Lower lobe of right lung (tissue), 2 donors: ENCODE results near the gene FOXJ3. TPM values are rescaled to one million over a fixed set of nuclear protein-coding genes. Genes with fewer than 3 reads are reported as not detected.
A peak's percentile ranks its signal among the peaks of the same experiment; 100 is the strongest.

Experiments
- ATAC-seq, 2 donors: fragments of 200-7000 bp; cut with Tn5 transposase; one replicate each; pipeline ENCODE4 v1.9.1; 2020 to 2022; ENCODE audit warnings: mild to moderate bottlenecking in 2 of 2, moderate library complexity in 2 of 2
- DNase-seq: peaks from one replicate; pipeline ENCODE4 v3.0.0-alpha.2; 2020
- H3K27ac ChIP-seq: fragments of 200-600 bp; one replicate; pipeline ENCODE4 v1.8.0; 2022
- H3K27me3 ChIP-seq: fragments of 200-600 bp; one replicate; pipeline ENCODE4 v1.8.0; 2022; ENCODE audit warnings: low read depth
- H3K36me3 ChIP-seq: fragments of 200-600 bp; one replicate; pipeline ENCODE4 v1.8.0; 2022; ENCODE audit warnings: mild to moderate bottlenecking
- H3K4me1 ChIP-seq: fragments of 200-600 bp; one replicate; pipeline ENCODE4 v1.8.0; 2022
- H3K4me3 ChIP-seq: fragments of 200-600 bp; one replicate; pipeline ENCODE4 v1.8.0; 2022; ENCODE audit warnings: mild to moderate bottlenecking
- H3K9me3 ChIP-seq: fragments of 200-600 bp; one replicate; pipeline ENCODE4 v1.8.0; 2022
- intact Hi-C: fragments of 100-400 bp; cut with DNase I; formaldehyde crosslinking; loops from one replicate; pipeline ENCODE4 v1.11.0; 2022
- total RNA-seq: library from RNA; stranded (reverse); fragmentation: NEBNext Ultra II Directional; extraction: Animal tissue kit (Norgen Biotek cat#: 25700); gene quantifications from one replicate; pipeline ENCODE4 v1.2.1, GENCODE V29; 2021
- TF ChIP-seq, protein P1 (sequence below): fragments of 200-600 bp; IDR thresholded peaks from one replicate; pipeline ENCODE4 v1.8.0; 2022; ENCODE audit warnings: antibody characterized with exemption, mild to moderate bottlenecking
- donor health status: DM: no; HTN: yes; CAD: no; lungs with severe emphysema.

FOXJ3 gene
- total RNA-seq, 1 donor from 2014 or later: 44.0 TPM

DNA sequence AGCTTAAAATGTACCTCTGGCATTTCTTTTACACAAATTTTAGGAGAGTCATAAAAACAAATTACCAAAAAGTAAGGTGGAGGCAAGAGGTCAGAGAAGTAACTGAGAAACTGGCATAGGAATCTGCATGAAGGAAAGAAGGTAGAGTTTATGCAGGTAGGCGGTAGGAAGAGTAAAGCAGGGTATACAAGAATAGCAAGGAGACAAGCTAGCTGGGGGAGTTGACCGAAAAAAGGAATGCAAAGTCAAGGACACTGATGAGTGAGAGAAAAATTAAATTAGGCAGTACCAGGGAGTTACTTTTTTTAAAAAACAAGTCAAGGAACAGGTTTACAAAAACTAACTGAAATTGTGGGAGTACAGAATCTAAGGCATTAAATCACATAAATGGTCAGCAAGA lies 56.0 kb downstream of the FOXJ3 start:
- H3K9me3 ChIP-seq: no peaks in the 10 kb centered on the region
- H3K27me3 ChIP-seq: no peaks in the 10 kb centered on the region
- DNase-seq: no peak
- intact Hi-C loops: no loop called here
- no peak overlapping the region for H3K27ac ChIP-seq
- no peak overlapping the region for H3K4me3 ChIP-seq
- H3K4me1 ChIP-seq: no peaks in the 10 kb centered on the region
- peaks cover 31% of the 10 kb centered on the region for H3K36me3 ChIP-seq
- ATAC-seq: no peak
- TF ChIP-seq, protein P1, sequence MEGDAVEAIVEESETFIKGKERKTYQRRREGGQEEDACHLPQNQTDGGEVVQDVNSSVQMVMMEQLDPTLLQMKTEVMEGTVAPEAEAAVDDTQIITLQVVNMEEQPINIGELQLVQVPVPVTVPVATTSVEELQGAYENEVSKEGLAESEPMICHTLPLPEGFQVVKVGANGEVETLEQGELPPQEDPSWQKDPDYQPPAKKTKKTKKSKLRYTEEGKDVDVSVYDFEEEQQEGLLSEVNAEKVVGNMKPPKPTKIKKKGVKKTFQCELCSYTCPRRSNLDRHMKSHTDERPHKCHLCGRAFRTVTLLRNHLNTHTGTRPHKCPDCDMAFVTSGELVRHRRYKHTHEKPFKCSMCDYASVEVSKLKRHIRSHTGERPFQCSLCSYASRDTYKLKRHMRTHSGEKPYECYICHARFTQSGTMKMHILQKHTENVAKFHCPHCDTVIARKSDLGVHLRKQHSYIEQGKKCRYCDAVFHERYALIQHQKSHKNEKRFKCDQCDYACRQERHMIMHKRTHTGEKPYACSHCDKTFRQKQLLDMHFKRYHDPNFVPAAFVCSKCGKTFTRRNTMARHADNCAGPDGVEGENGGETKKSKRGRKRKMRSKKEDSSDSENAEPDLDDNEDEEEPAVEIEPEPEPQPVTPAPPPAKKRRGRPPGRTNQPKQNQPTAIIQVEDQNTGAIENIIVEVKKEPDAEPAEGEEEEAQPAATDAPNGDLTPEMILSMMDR: no peak

DNA sequence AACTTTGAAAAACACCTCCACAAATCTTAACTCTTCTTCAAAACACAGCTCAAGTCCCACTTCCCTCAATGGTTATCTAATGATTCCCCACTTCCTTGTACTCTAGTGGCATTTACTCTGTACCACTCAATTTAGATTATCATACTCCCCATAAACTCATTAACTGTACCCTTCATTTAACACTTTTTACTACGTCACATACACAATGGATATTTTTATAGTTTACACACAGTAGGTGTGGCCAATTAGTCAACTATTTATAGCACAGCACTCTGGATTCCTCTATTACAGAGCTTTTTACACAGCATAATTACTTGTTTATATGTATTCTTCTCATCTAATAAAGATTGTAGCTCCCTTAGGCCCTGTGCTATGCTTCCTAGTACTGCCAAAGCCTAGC lies 62.1 kb downstream of the FOXJ3 start:
- DNase-seq: no peak
- intact Hi-C loops: no loop called here
- H3K4me3 ChIP-seq: no peak overlapping the region
- ATAC-seq: no peak
- TF ChIP-seq, protein P1: no peak
- H3K27me3 ChIP-seq: no peaks in the 10 kb centered on the region
- H3K36me3 ChIP-seq: peaks cover 25% of the 10 kb centered on the region
- no peaks in the 10 kb centered on the region for H3K9me3 ChIP-seq
- H3K4me1 ChIP-seq: no peaks in the 10 kb centered on the region
- no peak overlapping the region for H3K27ac ChIP-seq

DNA sequence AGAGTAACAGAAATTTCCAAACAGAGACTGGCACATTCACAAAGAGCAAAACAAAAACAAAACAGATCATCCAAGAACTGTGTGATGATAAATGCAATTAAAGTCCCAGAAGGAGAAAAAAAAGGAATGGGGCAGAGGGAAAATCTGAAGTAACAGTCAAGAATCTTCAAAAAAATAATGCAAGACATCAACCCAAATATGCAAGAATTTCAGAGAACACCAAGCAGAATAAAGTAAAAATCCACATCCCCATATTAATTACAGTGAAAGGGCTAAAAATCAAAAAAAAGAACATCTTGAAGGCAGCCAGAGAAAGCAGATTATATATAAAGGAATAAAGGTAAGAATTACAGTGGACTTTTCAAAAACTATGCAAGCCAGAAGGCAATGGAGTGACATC lies 67.1 kb downstream of the FOXJ3 start:
- Histone ChIP-seq H3K4me1 (peaks cover 12% of the 10 kb centered on the region), H3K9me3 (no peaks in the 10 kb centered on the region), H3K27me3 (no peaks in the 10 kb centered on the region), H3K4me3 (no peak overlapping the region), H3K36me3 (peaks cover 14% of the 10 kb centered on the region), H3K27ac (no peak overlapping the region)
- intact Hi-C loops: no loop called here
- DNase-seq: no peak
- TF ChIP-seq, protein P1: no peak
- no peak for ATAC-seq

DNA sequence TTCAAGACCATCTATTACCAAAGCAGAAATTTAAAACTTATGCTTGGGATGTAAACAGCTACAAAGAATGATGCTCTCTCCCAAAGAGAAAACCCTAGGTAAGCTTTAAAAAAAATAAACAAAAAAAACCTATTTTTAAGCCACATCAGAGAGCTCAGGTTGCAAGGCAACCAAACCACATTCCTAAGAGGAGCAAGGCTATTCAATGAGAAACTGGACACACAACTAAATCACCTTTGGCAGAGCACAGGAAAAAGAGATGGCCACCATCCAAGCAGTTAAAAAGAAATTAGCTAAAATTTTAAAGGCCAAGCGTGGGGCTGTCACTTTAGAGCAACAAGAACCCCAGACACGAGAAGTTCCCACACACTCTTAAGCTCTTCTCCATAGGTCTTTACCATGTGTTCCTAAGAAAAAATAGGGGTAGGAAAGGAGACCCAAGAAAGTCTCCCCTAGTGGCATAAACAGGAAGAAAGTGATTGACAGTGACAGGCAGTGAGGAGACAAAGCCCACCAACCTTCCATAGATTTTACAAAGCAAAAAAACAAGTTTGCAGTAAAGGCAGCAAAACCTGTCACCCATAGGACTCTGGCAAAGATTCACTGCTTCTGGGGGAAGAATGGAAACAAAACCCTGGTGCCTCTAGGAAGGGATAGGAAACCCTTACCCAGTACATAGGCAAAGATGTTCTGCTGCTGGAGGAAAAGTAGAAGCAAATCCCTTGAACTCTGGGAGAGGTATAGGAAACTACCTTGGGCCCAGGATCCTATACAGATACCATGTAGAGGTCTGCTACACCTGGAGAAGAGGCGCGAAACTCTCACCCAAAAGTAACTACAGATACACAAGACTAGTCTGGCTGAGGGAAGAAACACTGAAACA lies 68.5 kb downstream of the FOXJ3 start:
- H3K4me3 ChIP-seq: no peak overlapping the region
- H3K27ac ChIP-seq: no peak overlapping the region
- intact Hi-C loops: no loop called here
- ATAC-seq: peak in 1 of 2 donors; percentile 48
- no peaks in the 10 kb centered on the region for H3K27me3 ChIP-seq
- peaks cover 14% of the 10 kb centered on the region for H3K36me3 ChIP-seq
- H3K4me1 ChIP-seq: peaks cover 12% of the 10 kb centered on the region
- TF ChIP-seq, protein P1: no peak
- no peak for DNase-seq
- H3K9me3 ChIP-seq: no peaks in the 10 kb centered on the region

DNA sequence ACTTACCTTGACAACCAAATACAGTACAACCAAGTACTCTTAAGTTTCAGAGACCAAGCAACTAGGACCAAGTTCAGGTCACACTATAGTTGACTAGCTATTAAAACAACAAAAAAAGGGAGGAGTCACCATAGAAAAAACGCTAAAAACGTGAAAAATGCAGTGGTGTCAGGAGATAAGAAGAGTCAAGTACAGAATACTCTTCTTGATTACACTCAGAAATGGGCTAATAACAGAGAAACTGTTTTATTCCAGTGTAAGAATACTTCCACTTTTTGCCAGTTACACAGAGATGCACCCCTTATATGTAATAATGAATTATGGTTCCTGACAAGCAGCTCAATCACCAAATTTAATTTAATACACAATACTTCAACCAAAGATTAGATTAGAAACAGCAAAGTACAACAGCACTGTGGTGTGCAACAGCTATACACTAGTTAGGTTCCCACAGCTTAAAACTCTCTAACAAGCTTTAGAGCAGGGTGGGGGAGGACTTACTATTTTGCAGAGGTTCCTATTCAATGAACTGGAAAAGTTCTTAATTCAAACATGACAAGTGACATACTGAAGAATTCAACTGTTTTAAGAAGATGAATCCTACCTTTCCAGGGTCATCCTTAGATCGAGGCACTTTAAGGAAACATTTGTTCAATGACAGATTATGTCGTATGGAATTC lies 70.4 kb downstream of the FOXJ3 start:
- Histone ChIP-seq H3K27me3 (no peaks in the 10 kb centered on the region), H3K4me1 (peaks cover 21% of the 10 kb centered on the region), H3K27ac (no peak overlapping the region), H3K9me3 (no peaks in the 10 kb centered on the region), H3K4me3 (no peak overlapping the region), H3K36me3 (peaks cover 14% of the 10 kb centered on the region)
- DNase-seq (no peak), ATAC-seq (no peak)
- intact Hi-C loops: no loop called here
- TF ChIP-seq, protein P1: no peak
